ENCODE results near the gene KLHL5. TPM values are rescaled to one million over a fixed set of nuclear protein-coding genes. Genes with fewer than 3 reads are reported as not detected.

The KLHL5 gene, protein sequence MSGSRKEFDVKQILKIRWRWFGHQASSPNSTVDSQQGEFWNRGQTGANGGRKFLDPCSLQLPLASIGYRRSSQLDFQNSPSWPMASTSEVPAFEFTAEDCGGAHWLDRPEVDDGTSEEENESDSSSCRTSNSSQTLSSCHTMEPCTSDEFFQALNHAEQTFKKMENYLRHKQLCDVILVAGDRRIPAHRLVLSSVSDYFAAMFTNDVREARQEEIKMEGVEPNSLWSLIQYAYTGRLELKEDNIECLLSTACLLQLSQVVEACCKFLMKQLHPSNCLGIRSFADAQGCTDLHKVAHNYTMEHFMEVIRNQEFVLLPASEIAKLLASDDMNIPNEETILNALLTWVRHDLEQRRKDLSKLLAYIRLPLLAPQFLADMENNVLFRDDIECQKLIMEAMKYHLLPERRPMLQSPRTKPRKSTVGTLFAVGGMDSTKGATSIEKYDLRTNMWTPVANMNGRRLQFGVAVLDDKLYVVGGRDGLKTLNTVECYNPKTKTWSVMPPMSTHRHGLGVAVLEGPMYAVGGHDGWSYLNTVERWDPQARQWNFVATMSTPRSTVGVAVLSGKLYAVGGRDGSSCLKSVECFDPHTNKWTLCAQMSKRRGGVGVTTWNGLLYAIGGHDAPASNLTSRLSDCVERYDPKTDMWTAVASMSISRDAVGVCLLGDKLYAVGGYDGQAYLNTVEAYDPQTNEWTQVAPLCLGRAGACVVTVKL
- 56.2 and 57.1 TPM in 2 replicates for total RNA-seq

DNA sequence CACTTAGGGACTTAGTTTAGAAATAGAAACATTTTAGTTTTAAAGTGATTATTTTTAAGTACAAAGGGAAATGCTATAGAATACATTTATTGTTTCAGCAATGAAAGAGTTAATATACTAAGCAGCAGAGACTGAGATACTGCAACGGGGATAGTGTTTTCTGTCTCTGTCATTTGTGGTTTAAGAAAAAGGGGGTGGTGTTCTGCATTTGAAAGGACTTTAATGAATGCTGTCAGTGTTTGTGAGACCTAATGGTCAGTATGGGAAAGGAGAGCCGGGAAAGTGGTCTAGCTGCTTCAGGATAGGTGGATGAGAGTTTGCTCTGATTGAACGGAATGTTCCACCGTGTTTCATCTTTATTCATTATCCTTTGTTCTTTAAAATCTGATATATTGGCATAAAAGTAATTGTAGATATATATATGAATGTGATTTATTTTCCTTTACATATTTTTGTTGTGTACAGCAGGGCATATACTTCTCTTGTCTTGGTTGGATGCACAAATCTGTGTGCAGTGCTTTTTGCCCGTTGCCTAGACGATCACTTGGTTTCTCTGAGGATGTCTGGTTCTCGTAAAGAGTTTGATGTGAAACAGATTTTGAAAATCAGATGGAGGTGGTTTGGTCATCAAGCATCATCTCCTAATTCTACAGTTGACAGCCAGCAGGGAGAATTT, at the start of gene KLHL5:
Gene KLHL5, plus strand, starts transcription at position 139 of the 676 bp plus-strand sequence. Its CDS starts 421 bp downstream, at position 560.
- H3K36me3 ChIP-seq (ENCODE audit: control insufficient read depth, insufficient read depth, low read length): no peaks in the 10 kb centered on the region
- DNase-seq (ENCODE audit: low read depth): no peak
- no peak within 1 kb of the TSS for H3K4me3 ChIP-seq (ENCODE audit: low read depth, low read length)

DNA sequence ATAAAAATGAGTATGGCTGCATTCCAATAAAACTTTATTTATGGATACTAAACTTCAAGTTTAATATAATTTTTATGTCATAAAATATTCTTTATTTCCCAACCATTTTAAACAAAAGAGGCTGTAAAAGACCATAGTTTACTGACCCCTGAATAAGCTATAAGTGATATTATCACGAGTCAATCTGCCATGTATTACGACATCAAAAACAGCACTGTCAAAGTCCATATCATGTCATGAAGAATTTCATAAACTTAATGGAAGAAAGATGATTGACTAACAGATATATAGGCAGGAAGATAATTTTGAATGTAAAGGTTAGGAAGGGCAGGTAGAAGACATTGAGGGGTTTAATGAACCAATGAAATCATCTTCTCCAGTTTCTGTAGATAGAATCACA, 48.0 kb upstream of the KLHL5 start:
- TF ChIP-seq, protein P1, sequence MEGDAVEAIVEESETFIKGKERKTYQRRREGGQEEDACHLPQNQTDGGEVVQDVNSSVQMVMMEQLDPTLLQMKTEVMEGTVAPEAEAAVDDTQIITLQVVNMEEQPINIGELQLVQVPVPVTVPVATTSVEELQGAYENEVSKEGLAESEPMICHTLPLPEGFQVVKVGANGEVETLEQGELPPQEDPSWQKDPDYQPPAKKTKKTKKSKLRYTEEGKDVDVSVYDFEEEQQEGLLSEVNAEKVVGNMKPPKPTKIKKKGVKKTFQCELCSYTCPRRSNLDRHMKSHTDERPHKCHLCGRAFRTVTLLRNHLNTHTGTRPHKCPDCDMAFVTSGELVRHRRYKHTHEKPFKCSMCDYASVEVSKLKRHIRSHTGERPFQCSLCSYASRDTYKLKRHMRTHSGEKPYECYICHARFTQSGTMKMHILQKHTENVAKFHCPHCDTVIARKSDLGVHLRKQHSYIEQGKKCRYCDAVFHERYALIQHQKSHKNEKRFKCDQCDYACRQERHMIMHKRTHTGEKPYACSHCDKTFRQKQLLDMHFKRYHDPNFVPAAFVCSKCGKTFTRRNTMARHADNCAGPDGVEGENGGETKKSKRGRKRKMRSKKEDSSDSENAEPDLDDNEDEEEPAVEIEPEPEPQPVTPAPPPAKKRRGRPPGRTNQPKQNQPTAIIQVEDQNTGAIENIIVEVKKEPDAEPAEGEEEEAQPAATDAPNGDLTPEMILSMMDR (IDR thresholded peaks at IDR 0.05; ENCODE audit: insufficient read depth, low read length, poor library complexity, severe bottlenecking): no peak
- no peak for DNase-seq (ENCODE audit: low read depth)
- Histone ChIP-seq H3K4me3 (ENCODE audit: low read depth, low read length) (no peak overlapping the region), H3K27me3 (ENCODE audit: control insufficient read depth, insufficient read depth, low read length) (no peaks in the 10 kb centered on the region), H3K36me3 (ENCODE audit: control insufficient read depth, insufficient read depth, low read length) (no peaks in the 10 kb centered on the region)

More for the DNA sequence above, at the start of gene KLHL5:
- TF ChIP-seq, protein P1 (IDR thresholded peaks at IDR 0.05; ENCODE audit: insufficient read depth, low read length, poor library complexity, severe bottlenecking): no peak
- H3K27me3 ChIP-seq (ENCODE audit: control insufficient read depth, insufficient read depth, low read length): no peaks in the 10 kb centered on the region

DNA sequence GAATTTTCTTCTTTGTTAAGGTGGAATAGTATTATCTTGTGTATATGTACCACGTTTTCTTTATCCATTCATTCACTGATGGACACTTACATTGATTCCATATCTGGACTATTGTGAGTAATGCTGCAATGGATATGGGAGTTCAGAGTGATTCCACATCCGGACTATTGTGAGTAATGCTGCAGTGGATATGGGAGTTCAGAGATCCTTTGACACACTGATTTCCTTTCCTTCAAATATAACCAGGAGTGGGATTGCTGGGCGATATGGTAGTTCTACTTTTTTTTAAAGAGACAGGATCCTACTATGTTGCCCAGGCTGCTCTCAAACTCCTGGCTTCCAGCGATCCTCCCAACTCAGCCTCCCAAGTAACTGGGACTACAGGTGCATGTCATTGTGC, 41.9 kb upstream of the KLHL5 start:
- DNase-seq (ENCODE audit: low read depth): no peak
- Histone ChIP-seq H3K27me3 (ENCODE audit: control insufficient read depth, insufficient read depth, low read length) (no peaks in the 10 kb centered on the region), H3K4me3 (ENCODE audit: low read depth, low read length) (no peak overlapping the region), H3K36me3 (ENCODE audit: control insufficient read depth, insufficient read depth, low read length) (no peaks in the 10 kb centered on the region)
- TF ChIP-seq, protein P1 (IDR thresholded peaks at IDR 0.05; ENCODE audit: insufficient read depth, low read length, poor library complexity, severe bottlenecking): no peak

DNA sequence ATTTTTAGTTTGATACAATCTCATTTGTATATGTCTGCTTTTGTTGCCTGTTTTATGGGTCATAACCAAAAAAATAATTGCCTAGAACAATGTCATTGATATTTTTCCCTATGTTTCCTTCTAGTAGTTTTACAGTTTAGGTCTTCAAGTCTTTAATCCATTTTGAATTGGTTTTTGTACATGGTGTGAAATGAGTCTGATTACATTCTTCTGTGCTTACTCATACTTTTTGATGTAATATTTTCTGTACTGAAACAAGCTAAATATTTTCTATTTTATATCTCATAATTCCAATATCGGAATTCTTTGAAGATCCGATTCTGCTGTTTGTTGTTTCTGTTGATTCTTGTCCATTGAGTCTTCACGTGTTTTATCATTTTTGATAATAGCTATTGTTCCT, 40.4 kb upstream of the KLHL5 start:
- TF ChIP-seq, protein P1 (IDR thresholded peaks at IDR 0.05; ENCODE audit: insufficient read depth, low read length, poor library complexity, severe bottlenecking): no peak
- no peaks in the 10 kb centered on the region for H3K27me3 ChIP-seq (ENCODE audit: control insufficient read depth, insufficient read depth, low read length)
- no peaks in the 10 kb centered on the region for H3K36me3 ChIP-seq (ENCODE audit: control insufficient read depth, insufficient read depth, low read length)
- no peak overlapping the region for H3K4me3 ChIP-seq (ENCODE audit: low read depth, low read length)
- no peak for DNase-seq (ENCODE audit: low read depth)

DNA sequence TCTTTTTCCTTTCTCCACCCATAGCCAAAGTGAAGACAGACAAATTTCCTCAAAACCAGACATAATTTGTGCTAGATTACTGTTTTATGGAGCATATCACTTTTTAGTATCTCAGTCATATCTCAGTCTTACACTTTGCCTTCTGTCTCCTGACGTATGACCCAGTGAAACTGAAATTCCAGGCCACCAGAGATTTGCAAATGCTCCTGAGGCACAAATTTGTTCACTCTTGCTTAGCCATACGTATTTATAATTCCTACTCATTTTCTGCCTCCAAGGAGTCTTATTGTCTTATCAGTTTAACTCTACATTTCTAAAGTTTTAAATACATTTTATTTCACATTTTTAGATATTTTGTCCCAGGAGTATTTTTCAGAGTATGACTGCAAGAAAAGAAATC, 39.8 kb upstream of the KLHL5 start:
- H3K4me3 ChIP-seq (ENCODE audit: low read depth, low read length): no peak overlapping the region
- no peaks in the 10 kb centered on the region for H3K36me3 ChIP-seq (ENCODE audit: control insufficient read depth, insufficient read depth, low read length)
- no peaks in the 10 kb centered on the region for H3K27me3 ChIP-seq (ENCODE audit: control insufficient read depth, insufficient read depth, low read length)
- TF ChIP-seq, protein P1 (IDR thresholded peaks at IDR 0.05; ENCODE audit: insufficient read depth, low read length, poor library complexity, severe bottlenecking): no peak
- DNase-seq (ENCODE audit: low read depth): no peak

Data from kidney epithelial cell (primary cell).